ENCODE results near the gene NSDHL. TPM values are rescaled to one million over a fixed set of nuclear protein-coding genes. Genes with fewer than 3 reads are reported as not detected.

NSDHL gene
- total RNA-seq, 2 donors from 2014 or later = 3.4 to 20.1 TPM

- DNase-seq = no peak
- 46 to 57% methylated on average over 2 of the region's 10 CpGs for WGBS, 2 donors
Measured at GRCh38 chrX:152876931-152877840, 46.3 kb downstream of the NSDHL start.

GRCh38 chrX:152878976-152879755 lies 48.3 kb downstream of the NSDHL start:
- no peak overlapping the region for H3K4me3 ChIP-seq
- ATAC-seq (no peak), DNase-seq (no peak)
- no peaks in the 10 kb centered on the region for H3K4me1 ChIP-seq
- no peaks in the 10 kb centered on the region for H3K27me3 ChIP-seq
- intact Hi-C loops (cut with DNase I) = no loop called here
- TF ChIP-seq POLR2A (IDR thresholded peaks at IDR 0.05) = no peak
- TF ChIP-seq CTCF (IDR thresholded peaks at IDR 0.05) = no peak
- no peaks in the 10 kb centered on the region for H3K36me3 ChIP-seq (replicated peaks in 1 of 2; ENCODE audit: insufficient read depth in 1 of 2, low read depth in 2 of 2)
- WGBS, 2 donors = 69 to 75% methylated on average over 8 to 10 of the region's 16 CpGs
- H3K9me3 ChIP-seq = no peaks in the 10 kb centered on the region
- H3K27ac ChIP-seq = no peak overlapping the region

More at GRCh38 chrX:152876931-152877840, 46.3 kb downstream of the NSDHL start:
- no peak overlapping the region for H3K4me3 ChIP-seq
- ATAC-seq = no peak
- no peaks in the 10 kb centered on the region for H3K36me3 ChIP-seq (replicated peaks in 1 of 2; ENCODE audit: insufficient read depth in 1 of 2, low read depth in 2 of 2)
- H3K27me3 ChIP-seq = no peaks in the 10 kb centered on the region
- no peaks in the 10 kb centered on the region for H3K9me3 ChIP-seq
- H3K27ac ChIP-seq = no peak overlapping the region
- intact Hi-C loops (cut with DNase I) = no loop called here
- H3K4me1 ChIP-seq = no peaks in the 10 kb centered on the region
- TF ChIP-seq POLR2A (IDR thresholded peaks at IDR 0.05) (no peak), CTCF (IDR thresholded peaks at IDR 0.05) (no peak)

- DNase-seq (no peak), ATAC-seq (no peak)
- WGBS, 2 donors = 95 to 100% methylated on average over 1 to 2 of the region's 2 CpGs
- no peaks in the 10 kb centered on the region for H3K27me3 ChIP-seq
- no peak overlapping the region for H3K4me3 ChIP-seq
- H3K4me1 ChIP-seq = no peaks in the 10 kb centered on the region
- intact Hi-C loops (cut with DNase I) = no loop called here
- H3K36me3 ChIP-seq (replicated peaks in 1 of 2; ENCODE audit: insufficient read depth in 1 of 2, low read depth in 2 of 2) = no peaks in the 10 kb centered on the region
- H3K9me3 ChIP-seq = no peaks in the 10 kb centered on the region
- TF ChIP-seq POLR2A (IDR thresholded peaks at IDR 0.05) (no peak), CTCF (IDR thresholded peaks at IDR 0.05) (no peak)
- no peak overlapping the region for H3K27ac ChIP-seq
Measured at GRCh38 chrX:152881289-152881688, 50.4 kb downstream of the NSDHL start.

DNA sequence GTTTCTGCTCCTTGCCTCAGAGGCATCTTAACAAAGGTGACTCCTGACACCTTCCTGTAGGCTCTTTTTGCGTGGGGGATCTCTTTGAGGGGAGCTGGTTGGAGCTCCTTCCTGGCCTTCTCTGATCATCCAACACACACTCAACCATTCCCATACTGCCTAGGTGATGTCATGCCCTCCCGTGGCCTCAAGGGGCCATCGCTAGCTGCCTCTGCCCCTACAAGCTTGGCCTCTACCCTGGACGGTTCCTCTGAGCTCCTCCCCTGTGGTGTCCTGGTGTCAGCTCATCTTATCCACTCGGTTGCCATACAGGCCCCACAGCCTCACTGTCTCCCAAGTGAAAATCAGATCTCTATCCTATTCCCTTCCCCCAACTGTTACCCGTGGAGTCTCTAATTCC lies 53.3 kb downstream of the NSDHL start:
- H3K27ac ChIP-seq = no peak overlapping the region
- no peaks in the 10 kb centered on the region for H3K27me3 ChIP-seq
- ATAC-seq (no peak), DNase-seq (no peak)
- no peaks in the 10 kb centered on the region for H3K4me1 ChIP-seq
- WGBS, 2 donors = 56 to 78% methylated on average over 4 to 5 of the region's 6 CpGs
- no peaks in the 10 kb centered on the region for H3K9me3 ChIP-seq
- no peak overlapping the region for H3K4me3 ChIP-seq
- intact Hi-C loops (cut with DNase I) = no loop called here
- no peak for TF ChIP-seq CTCF (IDR thresholded peaks at IDR 0.05)
- TF ChIP-seq POLR2A (IDR thresholded peaks at IDR 0.05) = no peak
- H3K36me3 ChIP-seq (replicated peaks in 1 of 2; ENCODE audit: insufficient read depth in 1 of 2, low read depth in 2 of 2) = no peaks in the 10 kb centered on the region
